H1 (cell line): Measurements from ENCODE around the gene CREBBP. TPM values are rescaled to one million over a fixed set of nuclear protein-coding genes. Genes with fewer than 3 reads are reported as not detected.

Experiments
- CTCF ChIA-PET: fragments of 300-600 bp; sonication (Branson Sonifier 250); formaldehyde crosslinking; loops from one replicate; lab custom pipeline; 2021; ENCODE audit not compliant: partially characterized antibody; lab: Charles Lee
- POLR2A ChIA-PET: fragments of 300-600 bp; sonication (Branson Sonifier 250); formaldehyde crosslinking; loops from one replicate; lab custom pipeline; 2021; ENCODE audit warnings: inconsistent platforms; ENCODE audit not compliant: partially characterized antibody; lab: Charles Lee
- DNase-seq, 2 experiments: peaks; one replicate each; pipeline versions ENCODE4 v3.0.0 to v3.0.0-alpha.2; 2010 to 2022; ENCODE audit warnings: low spot score in 2 of 2, low read depth in 1 of 2, mixed read lengths in 1 of 2
- FAIRE-seq: peaks from 2 replicates; lab custom pipeline; 2011; peaks lifted over from hg19 to GRCh38; lab: Jason Lieb, UNC
- H2AFZ ChIP-seq: 2 replicates; pipeline ENCODE4 v1.8.1; 2012; ENCODE audit warnings: low read length, inconsistent platforms
- H2AK5ac ChIP-seq: 2 replicates; pipeline ENCODE4 v1.6.1; 2013; ENCODE audit warnings: low read depth, low read length
- H2BK120ac ChIP-seq: replicated peaks from 2 replicates; pipeline ENCODE3; 2013; ENCODE audit warnings: low read depth, low read length, inconsistent platforms
- H2BK12ac ChIP-seq: 2 replicates; pipeline ENCODE4 v1.6.1; 2013; ENCODE audit warnings: low read depth, low read length
- H2BK15ac ChIP-seq: 2 replicates; pipeline ENCODE4 v1.6.1; 2013; ENCODE audit warnings: low read length
- H2BK20ac ChIP-seq: 2 replicates; pipeline ENCODE4 v1.6.1; 2013; ENCODE audit warnings: low read length
- H2BK5ac ChIP-seq: 2 replicates; pipeline ENCODE4 v1.6.1; 2013; ENCODE audit warnings: low read depth, low read length
- H3K14ac ChIP-seq: 2 replicates; pipeline ENCODE4 v1.6.1; 2013; ENCODE audit warnings: inconsistent platforms; ENCODE audit not compliant: insufficient read length
- H3K18ac ChIP-seq: 2 replicates; pipeline ENCODE4 v1.6.1; 2013; ENCODE audit warnings: low read length; ENCODE audit errors: extremely low read depth
- H3K23ac ChIP-seq: 2 replicates; pipeline ENCODE4 v1.6.1; 2013; ENCODE audit warnings: inconsistent platforms; ENCODE audit not compliant: insufficient read length
- H3K23me2 ChIP-seq: 2 replicates; pipeline ENCODE4 v1.6.1; 2013; ENCODE audit warnings: low read depth, low read length
- H3K27ac ChIP-seq: 2 replicates; pipeline ENCODE4 v1.6.1; 2011; ENCODE audit warnings: low read depth, low read length, inconsistent platforms
- H3K27me3 ChIP-seq, 4 experiments: replicated peaks in 1 of 4; 1 replicate in 1 of 4; 2 replicates in 3 of 4; pipeline versions ENCODE4 v1.6.1 to v1.8.1; 2011 to 2013; ENCODE audit warnings: low read length in 3 of 4, mild to moderate bottlenecking in 3 of 4, inconsistent platforms in 2 of 4, mixed read lengths in 2 of 4, moderate library complexity in 1 of 4; ENCODE audit not compliant: control insufficient read depth in 3 of 4, insufficient read depth in 3 of 4; ENCODE audit errors: extremely low read depth in 1 of 4
- H3K36me3 ChIP-seq, 4 experiments: 2 replicates each; pipeline versions ENCODE4 v1.6.1 to v1.8.1; 2011 to 2013; ENCODE audit warnings: mild to moderate bottlenecking in 4 of 4, low read length in 3 of 4, moderate library complexity in 2 of 4, control low read depth in 1 of 4, inconsistent platforms in 1 of 4; ENCODE audit not compliant: insufficient read depth in 4 of 4, control insufficient read depth in 2 of 4
- H3K4ac ChIP-seq: replicated peaks from 2 replicates; pipeline ENCODE3; 2013; ENCODE audit warnings: low read length, low read depth, mixed read lengths, inconsistent platforms; ENCODE audit not compliant: insufficient read length
- H3K4me1 ChIP-seq, 4 experiments: replicated peaks in 1 of 4; 1 replicate in 1 of 4; 2 replicates in 3 of 4; pipeline versions ENCODE4 v1.6.1 to v1.8.1; 2011 to 2013; ENCODE audit warnings: low read length in 3 of 4, inconsistent platforms in 2 of 4, mixed read lengths in 1 of 4; ENCODE audit not compliant: insufficient read depth in 4 of 4, control insufficient read depth in 3 of 4
- H3K4me2 ChIP-seq, 2 experiments: 2 replicates each; pipeline versions ENCODE4 v1.6.1 to v1.8.1; 2011 to 2013; ENCODE audit warnings: low read depth in 2 of 2, low read length in 2 of 2, control low read depth in 1 of 2, inconsistent platforms in 1 of 2, mild to moderate bottlenecking in 1 of 2; ENCODE audit not compliant: insufficient read depth in 1 of 2
- H3K4me3 ChIP-seq, 4 experiments: fragments of 200-600, 300-600 bp in 1 of 4; sonication (generic), shearing (Covaris generic), sonication (Bioruptor Twin) in 1 of 4; 2 replicates each; pipeline versions ENCODE4 v1.5.1 to v1.8.1; 2011 to 2016; ENCODE audit warnings: low read length in 4 of 4, low read depth in 3 of 4, control low read depth in 2 of 4, inconsistent platforms in 2 of 4, mild to moderate bottlenecking in 2 of 4, mixed read lengths in 1 of 4, moderate library complexity in 1 of 4; ENCODE audit not compliant: insufficient read depth in 2 of 4; ENCODE audit errors: extremely low read depth in 1 of 4
- H3K56ac ChIP-seq: replicated peaks from 2 replicates; pipeline ENCODE3; 2013; ENCODE audit warnings: low read depth, mild to moderate bottlenecking, mixed read lengths, low read length, inconsistent platforms; ENCODE audit not compliant: insufficient read length
- H3K79me1 ChIP-seq: 2 replicates; pipeline ENCODE4 v1.6.1; 2013; ENCODE audit warnings: low read depth, low read length, control low read depth
- H3K79me2 ChIP-seq, 2 experiments: 2 replicates each; pipeline versions ENCODE4 v1.6.1 to v1.8.1; 2012 to 2013; ENCODE audit warnings: low read length in 2 of 2, mild to moderate bottlenecking in 2 of 2, inconsistent platforms in 1 of 2; ENCODE audit not compliant: insufficient read depth in 2 of 2, control insufficient read depth in 1 of 2
- H3K9ac ChIP-seq, 4 experiments: replicated peaks in 1 of 4; 1 replicate in 1 of 4; 2 replicates in 3 of 4; pipeline versions ENCODE4 v1.6.1 to v1.8.1; 2011 to 2013; ENCODE audit warnings: low read depth in 3 of 4, low read length in 3 of 4, control low read depth in 2 of 4, mild to moderate bottlenecking in 2 of 4, moderate library complexity in 2 of 4, inconsistent platforms in 1 of 4; ENCODE audit errors: extremely low read depth in 1 of 4
- H3K9me3 ChIP-seq, 2 experiments: 2 replicates each; pipeline versions ENCODE4 v1.6.1 to v1.8.1; 2012 to 2013; ENCODE audit warnings: mild to moderate bottlenecking in 2 of 2, moderate library complexity in 2 of 2, control low read depth in 1 of 2, inconsistent platforms in 1 of 2, low read depth in 1 of 2, low read length in 1 of 2, mixed read lengths in 1 of 2; ENCODE audit not compliant: insufficient read depth in 2 of 2
- H4K20me1 ChIP-seq, 2 experiments: replicated peaks in 1 of 2; 2 replicates each; pipeline versions ENCODE3 to v1.8.1; 2011 to 2013; ENCODE audit warnings: inconsistent platforms in 2 of 2, low read length in 2 of 2, mild to moderate bottlenecking in 1 of 2; ENCODE audit not compliant: insufficient read depth in 2 of 2, control insufficient read depth in 1 of 2
- H4K5ac ChIP-seq: 2 replicates; pipeline ENCODE4 v1.6.1; 2013; ENCODE audit warnings: low read length, low read depth, mixed read lengths, inconsistent platforms; ENCODE audit not compliant: insufficient read length
- H4K8ac ChIP-seq: 2 replicates; pipeline ENCODE4 v1.8.0; 2013; ENCODE audit warnings: mild to moderate bottlenecking, moderate library complexity, low read length, inconsistent platforms; ENCODE audit not compliant: insufficient read depth; ENCODE audit errors: extremely low read depth
- H4K91ac ChIP-seq: replicated peaks from 2 replicates; pipeline ENCODE3; 2013; ENCODE audit warnings: low read length, mixed read lengths, inconsistent platforms; ENCODE audit not compliant: insufficient read length
- CEBPB ChIP-seq: IDR thresholded peaks from 2 replicates; pipeline ENCODE4 v1.6.1; 2012; ENCODE audit warnings: low read depth, low read length
- MAFK ChIP-seq: IDR thresholded peaks from 2 replicates; pipeline ENCODE4 v1.6.1; 2012; ENCODE audit warnings: low read depth, mild to moderate bottlenecking, improper control_type of control experiment, low read length
- PHF8 ChIP-seq: fragments of 200-600 bp; sonication (generic); conservative IDR thresholded peaks from 2 replicates; pipeline ENCODE4 v1.7.1; 2012; ENCODE audit warnings: low read depth, mild to moderate bottlenecking, inconsistent platforms, low read length, moderate library complexity
- SAP30 ChIP-seq: fragments of 300-600 bp; sonication (generic); IDR thresholded peaks from 2 replicates; pipeline ENCODE4 v1.7.1; 2012; ENCODE audit warnings: low read length, moderate library complexity, mild to moderate bottlenecking, inconsistent platforms; ENCODE audit not compliant: insufficient read depth, insufficient replicate concordance
- SIN3A ChIP-seq, 2 experiments: IDR thresholded peaks in 1 of 2; conservative IDR thresholded peaks in 1 of 2; 2 replicates each; pipeline ENCODE4 v1.6.1; 2011 to 2012; ENCODE audit warnings: low read length in 2 of 2, improper control_type of control experiment in 1 of 2, low read depth in 1 of 2, mild to moderate bottlenecking in 1 of 2
- SIX5 ChIP-seq: IDR thresholded peaks from 2 replicates; pipeline ENCODE4 v1.6.1; 2011; ENCODE audit warnings: mild to moderate bottlenecking, low read depth, low read length
- SRF ChIP-seq: IDR thresholded peaks from 2 replicates; pipeline ENCODE4 v1.6.1; 2011; ENCODE audit warnings: mild to moderate bottlenecking, low read depth, low read length, moderate library complexity
- SUZ12 ChIP-seq: fragments of 200-600 bp; sonication (generic); IDR thresholded peaks from 2 replicates; pipeline ENCODE4 v1.6.1; 2012; ENCODE audit warnings: mild to moderate bottlenecking, inconsistent platforms, low read length, moderate library complexity, mixed read lengths
- TEAD4 ChIP-seq: IDR thresholded peaks from 2 replicates; pipeline ENCODE4 v1.6.1; 2012; ENCODE audit warnings: low read depth, low read length, inconsistent platforms, mixed read lengths
- WGBS, 2 experiments: shearing (Covaris generic) in 1 of 2; methylation state at CpG; one replicate each; pipeline versions ENCODE4 v1.1.6 to v1.1.7; 2013 to 2015; ENCODE audit warnings: low lambda C conversion rate in 2 of 2, mixed read lengths in 2 of 2, inconsistent platforms in 1 of 2, low coverage in 1 of 2, missing lambda C conversion rate in 1 of 2; ENCODE audit not compliant: insufficient replicate concordance in 2 of 2, insufficient coverage in 1 of 2, insufficient read length in 1 of 2; ENCODE audit errors: extremely low coverage in 1 of 2, missing lambda C conversion rate in 1 of 2; 5-methylcytosine and 5-hydroxymethylcytosine counted together
- polyA plus RNA-seq, 7 experiments: library from polyadenylated mRNA; depleted of rRNA in 3 of 7; stranded (reverse) in 5 of 7; unstranded in 2 of 7; fragments of >200 nt in 5 of 7; fragments of 200-250 nt in 2 of 7; gene quantifications; 1 replicate in 5 of 7; 2 replicates in 1 of 7; 4 replicates in 1 of 7; pipeline versions ENCODE4 v1.2.1 to v1.2.3, GENCODE V29; 2011 to 2013; ENCODE audit warnings: missing spikeins in 2 of 7, mixed read lengths in 2 of 7
- total RNA-seq: library from RNA; stranded (reverse); fragmentation: NEBNext Ultra II Directional; extraction: Animal tissue kit (Norgen Biotek cat#: 25700); gene quantifications from 2 replicates; pipeline ENCODE4 v1.2.1, GENCODE V29; 2021

Gene CREBBP
- total and polyA plus RNA-seq, 2 of the 8 experiments (the other 6 are each of a cell fraction or from before 2014, with no cell fraction given), result 10.0 to 60.1 TPM

GRCh38 chr16:3922241-3922640 lies 41.7 kb upstream of the CREBBP start:
- POLR2A ChIA-PET, result no interaction called here
- no peak overlapping the region for H4K8ac ChIP-seq
- no peaks in the 10 kb centered on the region for H3K36me3 ChIP-seq
- no peak overlapping the region for H2AK5ac ChIP-seq
- H3K27me3 ChIP-seq, result no peaks in the 10 kb centered on the region
- no peaks in the 10 kb centered on the region for H3K79me1 ChIP-seq
- no peaks in the 10 kb centered on the region for H4K20me1 ChIP-seq
- H3K4me1 ChIP-seq, result no peaks in the 10 kb centered on the region
- no peak overlapping the region for H3K23ac ChIP-seq
- CTCF ChIA-PET, result interaction anchor here (1.1 to 1.2 kb wide), 2 partner anchors 13 to 17 kb away, joined by 4 to 5 read pairs; no protein-coding TSS in a partner anchor
- no peak overlapping the region for H3K27ac ChIP-seq
- no peak overlapping the region for H2BK12ac ChIP-seq
- H4K91ac ChIP-seq, result no peak overlapping the region
- 90% methylated on average over 13 of the region's 13 CpGs; no CpG with 5 or more reads in 1 of the 2 experiments for WGBS, 2 experiments
- H3K9me3 ChIP-seq, result peaks cover 2 to 6% of the 10 kb centered on the region in 2 experiments
- H3K4me2 ChIP-seq, result no peak overlapping the region
- H2BK120ac ChIP-seq, result no peak overlapping the region
- no peak overlapping the region for H3K4me3 ChIP-seq
- H2BK20ac ChIP-seq, result no peak overlapping the region
- H3K4ac ChIP-seq, result no peak overlapping the region
- H3K23me2 ChIP-seq, result no peaks in the 10 kb centered on the region
- no peak overlapping the region for H2BK15ac ChIP-seq
- H3K14ac ChIP-seq, result no peak overlapping the region
- H3K56ac ChIP-seq, result no peak overlapping the region
- H2AFZ ChIP-seq, result no peak overlapping the region
- H2BK5ac ChIP-seq, result no peak overlapping the region
- no peak overlapping the region for H3K18ac ChIP-seq
- H3K9ac ChIP-seq, result no peak overlapping the region
- DNase-seq, result no peak
- H3K79me2 ChIP-seq, result no peaks in the 10 kb centered on the region
- no peak overlapping the region for H4K5ac ChIP-seq
- no peak for TF ChIP-seq SRF
- no peak for TF ChIP-seq MAFK
- no peak for TF ChIP-seq SIX5
- no peak for TF ChIP-seq CEBPB
- TF ChIP-seq SAP30, result no peak
- no peak for TF ChIP-seq TEAD4
- TF ChIP-seq PHF8, result no peak
- no peak for TF ChIP-seq SUZ12
- no peak for TF ChIP-seq SIN3A (conservative IDR thresholded peaks at IDR 0.05 in 1 of 2, IDR thresholded peaks at IDR 0.05 in 1 of 2; ENCODE audit: low read depth in 1 of 2, low read length in 2 of 2)
- no peak for FAIRE-seq
